ENCODE data around the gene CABP1.
"Not testable (repeated sequence)": the region's sequence is repeated elsewhere in the genome, so short reads cannot be mapped to it uniquely, and the experiment has no call there.

The CABP1 gene

GRCh38 chr12:120599672-120600552, 40.5 kb upstream of the CABP1 start:
- TF ChIP-seq CTCF (IDR thresholded peaks at IDR 0.05; ENCODE audit: borderline replicate concordance, insufficient read depth, low read depth, low read length), result no peak
- H3K4me3 ChIP-seq (ENCODE audit: low read depth, low read length), result no peak overlapping the region

- H3K4me3 ChIP-seq (ENCODE audit: low read depth, low read length), result not testable (repeated sequence)
Measured at GRCh38 chr12:120602416-120602815, 38.0 kb upstream of the CABP1 start.

GRCh38 chr12:120610560-120610959, 29.9 kb upstream of the CABP1 start:
- TF ChIP-seq CTCF (IDR thresholded peaks at IDR 0.05; ENCODE audit: borderline replicate concordance, insufficient read depth, low read depth, low read length), result no peak
- no peak overlapping the region for H3K4me3 ChIP-seq (ENCODE audit: low read depth, low read length)

DNA sequence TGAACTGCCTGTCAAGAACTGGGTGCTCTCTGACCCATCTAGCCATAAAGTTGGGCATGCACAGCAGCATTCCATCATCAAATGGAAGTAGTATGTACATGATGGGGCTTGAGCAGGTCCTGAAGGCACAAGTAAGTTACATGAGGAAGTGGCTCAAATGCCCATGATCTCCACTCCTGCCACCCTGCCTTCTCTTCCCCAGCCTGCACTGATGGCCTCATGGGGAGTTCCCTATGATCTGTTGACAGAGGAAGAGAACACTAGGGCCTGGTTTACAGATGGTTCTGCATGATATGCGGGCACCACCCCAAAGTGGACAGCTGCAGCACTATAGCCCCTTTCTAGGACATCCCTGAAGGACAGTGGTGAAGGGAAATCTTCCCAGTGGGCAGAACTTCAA, 28.9 kb upstream of the CABP1 start:
- not testable (repeated sequence) for H3K4me3 ChIP-seq (ENCODE audit: low read depth, low read length)

- no peak for TF ChIP-seq CTCF (IDR thresholded peaks at IDR 0.05; ENCODE audit: borderline replicate concordance, insufficient read depth, low read depth, low read length)
Measured at GRCh38 chr12:120614848-120615247, 25.6 kb upstream of the CABP1 start.

GRCh38 chr12:120617193-120617592, 23.2 kb upstream of the CABP1 start:
- not testable (repeated sequence) for H3K4me3 ChIP-seq (ENCODE audit: low read depth, low read length)

More at GRCh38 chr12:120614848-120615247, 25.6 kb upstream of the CABP1 start:
- H3K4me3 ChIP-seq (ENCODE audit: low read depth, low read length), result no peak overlapping the region

- not testable (repeated sequence) for H3K4me3 ChIP-seq (ENCODE audit: low read depth, low read length)
Measured at GRCh38 chr12:120617767-120618166, 22.7 kb upstream of the CABP1 start.

- TF ChIP-seq CTCF (IDR thresholded peaks at IDR 0.05; ENCODE audit: borderline replicate concordance, insufficient read depth, low read depth, low read length), result no peak
- H3K4me3 ChIP-seq (ENCODE audit: low read depth, low read length), result no peak overlapping the region
Measured at GRCh38 chr12:120618954-120619615, 21.3 kb upstream of the CABP1 start.

DNA sequence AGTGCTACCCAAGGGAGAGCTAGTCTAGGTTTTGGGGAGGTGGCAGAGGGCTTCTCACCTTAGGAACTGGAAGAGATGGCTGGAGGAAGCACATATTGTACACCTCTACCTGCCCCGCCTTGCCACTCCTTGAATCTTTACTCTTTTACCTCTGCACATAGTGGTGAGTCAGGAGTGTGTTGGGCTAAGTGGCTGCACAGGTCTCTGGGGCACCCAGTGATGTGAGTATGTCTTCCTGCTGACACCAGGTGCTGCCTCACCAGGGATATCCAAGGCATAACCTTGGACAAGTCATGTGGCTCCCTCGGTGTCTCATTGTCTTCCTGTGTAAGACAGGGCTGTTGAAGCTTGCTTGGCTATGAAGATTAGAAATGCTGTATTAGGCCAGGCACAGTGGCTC, 19.8 kb upstream of the CABP1 start:
- no peak for TF ChIP-seq CTCF (IDR thresholded peaks at IDR 0.05; ENCODE audit: borderline replicate concordance, insufficient read depth, low read depth, low read length)
- H3K4me3 ChIP-seq (ENCODE audit: low read depth, low read length), result no peak overlapping the region

Data from GM12875 (cell line).